GM18868 (cell line): ENCODE measurements around the gene GRIA3.
"Not testable (repeated sequence)": the region's sequence is repeated elsewhere in the genome, so short reads cannot be mapped to it uniquely, and the experiment has no call there.

ENCODE experiments used
- ATAC-seq: cut with Tn5 transposase; IDR thresholded peaks from one replicate; pipeline ENCODE4 v1.9.1; 2021; ENCODE audit warnings: mild to moderate bottlenecking, moderate library complexity; ENCODE audit not compliant: unreplicated experiment

The GRIA3 gene

GRCh38 chrX:123513585-123514278 is 329.7 kb downstream of the GRIA3 start:
- no peak for ATAC-seq

GRCh38 chrX:123514279-123514640 is 330.2 kb downstream of the GRIA3 start:
- ATAC-seq: not testable (repeated sequence)

- no peak for ATAC-seq
Measured at GRCh38 chrX:123518791-123519190, 334.7 kb downstream of the GRIA3 start.

GRCh38 chrX:123525123-123525725 is 341.1 kb downstream of the GRIA3 start:
- no peak for ATAC-seq

- ATAC-seq: not testable (repeated sequence)
Measured at GRCh38 chrX:123530726-123531125, 346.6 kb downstream of the GRIA3 start.
